ENCODE measurements around the gene PALS2.

PALS2 gene

GRCh38 chr7:24572997-24573553 is at the start of gene PALS2:
Gene PALS2, plus strand, starts transcription at chr7:24573452. Its CDS starts 50,216 bp downstream, at chr7:24623668.
- peak; percentile 86 for DNase-seq (ENCODE audit: low spot score)

- no peak for DNase-seq (ENCODE audit: low spot score)
Measured at GRCh38 chr7:24531255-24531654, 42.0 kb upstream of the PALS2 start.

GRCh38 chr7:24536682-24537081 is 36.6 kb upstream of the PALS2 start:
- DNase-seq (ENCODE audit: low spot score), result no peak

GRCh38 chr7:24540956-24541355 is 32.3 kb upstream of the PALS2 start:
- no peak for DNase-seq (ENCODE audit: low spot score)

- no peak for DNase-seq (ENCODE audit: low spot score)
Measured at GRCh38 chr7:24545215-24545614, 28.0 kb upstream of the PALS2 start.

GRCh38 chr7:24548390-24548789 is 24.9 kb upstream of the PALS2 start:
- no peak for DNase-seq (ENCODE audit: low spot score)

GRCh38 chr7:24549991-24550390 is 23.3 kb upstream of the PALS2 start:
- DNase-seq (ENCODE audit: low spot score), result no peak

- no peak for DNase-seq (ENCODE audit: low spot score)
Measured at GRCh38 chr7:24555184-24555583, 18.1 kb upstream of the PALS2 start.

- no peak for DNase-seq (ENCODE audit: low spot score)
Measured at GRCh38 chr7:24555719-24556118, 17.5 kb upstream of the PALS2 start.

GRCh38 chr7:24560772-24561171 is 12.5 kb upstream of the PALS2 start:
- no peak for DNase-seq (ENCODE audit: low spot score)

GRCh38 chr7:24566274-24566673 is 7.0 kb upstream of the PALS2 start:
- no peak for DNase-seq (ENCODE audit: low spot score)

- DNase-seq (ENCODE audit: low spot score), result no peak
Measured at GRCh38 chr7:24570983-24571382, 2.3 kb upstream of the PALS2 start.

- DNase-seq (ENCODE audit: low spot score), result no peak
Measured at GRCh38 chr7:24572016-24572392, 1.2 kb upstream of the PALS2 start.

GRCh38 chr7:24572393-24572996 is 757 bp upstream of the PALS2 start:
- DNase-seq (ENCODE audit: low spot score), result peak; percentile 99

- DNase-seq (ENCODE audit: low spot score), result peak; percentile 73
Measured at GRCh38 chr7:24573554-24574338, 494 bp downstream of the PALS2 start.

GRCh38 chr7:24574386-24574785 is 1.1 kb downstream of the PALS2 start:
- DNase-seq (ENCODE audit: low spot score), result peak; percentile 47

- no peak for DNase-seq (ENCODE audit: low spot score)
Measured at GRCh38 chr7:24574950-24575349, 1.7 kb downstream of the PALS2 start.

GRCh38 chr7:24576171-24577025 is 3.1 kb downstream of the PALS2 start:
- peak; percentile 86 for DNase-seq (ENCODE audit: low spot score)

GRCh38 chr7:24578052-24578451 is 4.8 kb downstream of the PALS2 start:
- DNase-seq (ENCODE audit: low spot score), result no peak

GRCh38 chr7:24580283-24580946 is 7.2 kb downstream of the PALS2 start:
- no peak for DNase-seq (ENCODE audit: low spot score)

- DNase-seq (ENCODE audit: low spot score), result no peak
Measured at GRCh38 chr7:24582166-24582565, 8.9 kb downstream of the PALS2 start.

- peak; percentile 55 for DNase-seq (ENCODE audit: low spot score)
Measured at GRCh38 chr7:24587853-24588252, 14.6 kb downstream of the PALS2 start.
